GM19239 (cell line): Measurements from ENCODE around the gene RAD51B.
A peak's percentile ranks its signal among the peaks of the same experiment; 100 is the strongest.

Experiments
- DNase-seq: peaks from one replicate; pipeline ENCODE4 v3.0.0; 2011; ENCODE audit warnings: low spot score; ENCODE audit not compliant: insufficient read length
- FAIRE-seq: peaks from 2 replicates; lab custom pipeline; 2011; peaks lifted over from hg19 to GRCh38; lab: Jason Lieb, UNC

The RAD51B gene

DNA sequence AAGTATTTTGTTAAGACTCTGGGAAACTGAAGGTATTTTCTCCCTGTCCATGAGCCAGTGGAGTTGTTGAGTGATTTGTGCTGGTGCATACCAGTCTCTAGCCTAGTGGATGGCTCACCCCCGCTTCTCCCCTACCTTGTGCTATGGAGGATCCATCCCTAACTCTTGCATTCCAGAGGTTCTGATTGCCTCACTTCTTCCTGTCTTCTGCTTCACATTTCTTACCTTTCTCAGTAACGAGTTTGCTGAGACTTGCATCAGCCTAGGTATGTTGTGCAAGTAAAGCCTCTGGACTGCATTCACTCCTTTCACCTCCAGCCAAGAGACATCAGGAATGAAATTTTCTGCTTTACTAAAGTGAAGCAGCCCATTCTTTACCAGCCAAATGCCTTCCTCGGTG, 581.7 kb downstream of the RAD51B start:
- DNase-seq (no peak), FAIRE-seq (no peak)

DNA sequence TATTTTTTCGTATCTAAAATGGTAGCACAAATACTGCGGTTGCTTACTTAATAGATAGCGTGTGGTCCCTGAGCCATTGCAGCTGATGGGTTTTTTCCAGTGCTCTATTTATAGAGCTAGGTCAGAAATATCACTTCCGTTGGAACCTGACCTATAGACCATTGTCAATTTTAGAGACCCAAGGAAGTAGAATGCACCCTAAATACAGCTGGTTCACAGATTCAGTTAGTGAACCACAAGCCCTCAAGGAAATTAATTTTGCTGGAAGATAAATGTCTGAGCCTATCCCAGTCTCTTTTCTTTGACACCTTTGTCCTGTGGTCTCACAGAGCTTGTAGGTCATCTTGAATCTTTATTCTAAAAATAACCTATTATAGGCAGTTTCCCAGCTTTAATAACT, 582.3 kb downstream of the RAD51B start:
- peak; percentile 98 for FAIRE-seq
- peak; percentile 42 for DNase-seq

DNA sequence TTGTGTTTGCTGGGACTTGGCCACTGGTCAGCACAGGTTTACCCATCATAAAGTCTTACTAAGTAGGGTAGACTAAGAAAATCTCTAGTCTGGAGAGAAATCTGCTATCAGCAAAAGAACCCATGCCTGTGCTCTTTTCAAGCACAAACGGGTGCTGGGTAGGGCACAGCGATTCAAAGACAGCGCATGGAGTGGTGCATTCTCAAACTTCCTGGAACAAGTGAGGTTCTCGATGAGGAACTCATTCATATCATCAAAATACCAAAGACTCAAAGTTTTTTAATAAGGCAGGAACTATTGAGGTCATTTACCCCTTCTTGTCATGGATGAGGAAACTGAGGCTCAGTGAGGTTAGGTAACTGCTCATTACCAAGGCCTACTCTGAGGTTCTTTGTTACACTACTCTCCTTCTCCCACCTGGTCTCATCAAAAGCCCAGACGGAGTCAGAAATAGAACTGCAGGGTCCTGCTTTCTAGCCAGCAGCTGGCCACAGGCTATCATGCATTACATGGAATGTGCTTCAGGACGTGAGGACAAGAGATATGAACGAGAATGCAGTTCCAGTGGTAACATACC, 583.0 kb downstream of the RAD51B start:
- FAIRE-seq = no peak
- no peak for DNase-seq

DNA sequence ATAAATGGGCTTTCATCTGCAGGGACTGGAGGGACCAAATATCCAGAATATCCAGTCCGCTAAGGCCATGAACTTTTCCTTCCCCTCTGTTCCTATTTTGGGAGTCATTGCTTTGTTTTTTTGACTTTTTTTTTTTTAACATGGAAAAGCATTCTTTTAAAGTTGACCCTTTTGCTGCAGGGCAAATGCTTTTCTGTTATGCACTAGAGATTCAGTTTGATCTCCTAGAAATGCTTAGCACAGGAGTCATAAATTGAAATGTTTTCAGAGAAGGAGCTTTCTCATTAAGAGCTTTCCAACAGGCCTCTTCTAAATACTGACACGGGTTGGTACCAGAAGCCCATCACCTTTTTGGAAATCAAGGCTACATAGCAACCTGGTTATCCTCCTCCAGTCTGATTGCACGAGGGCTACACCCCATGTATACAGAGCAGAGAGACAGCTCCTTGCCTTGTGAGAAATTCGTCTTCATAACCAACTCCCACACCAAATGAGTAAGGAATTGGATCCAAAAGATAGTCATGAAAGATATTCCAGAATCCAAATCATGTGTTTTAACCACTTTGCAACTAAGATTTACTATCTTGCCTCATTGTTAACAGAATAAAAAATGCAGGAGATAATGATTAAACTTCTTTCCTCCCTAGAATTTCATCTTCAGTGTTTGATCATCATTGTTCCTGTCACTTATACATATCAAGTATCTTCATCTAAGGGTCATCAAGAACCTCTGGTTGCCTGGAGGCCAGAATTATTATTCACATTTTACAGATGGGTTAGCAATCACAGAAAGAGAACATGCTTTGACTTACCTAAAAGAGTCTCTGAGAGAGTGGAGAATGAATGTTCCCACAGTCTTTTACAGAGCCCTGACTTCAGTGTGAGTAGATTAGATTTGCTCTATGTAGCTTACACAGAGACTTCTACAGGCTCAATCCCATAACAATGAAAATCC, 583.9 kb downstream of the RAD51B start:
- no peak for DNase-seq
- FAIRE-seq = peak; percentile 40

DNA sequence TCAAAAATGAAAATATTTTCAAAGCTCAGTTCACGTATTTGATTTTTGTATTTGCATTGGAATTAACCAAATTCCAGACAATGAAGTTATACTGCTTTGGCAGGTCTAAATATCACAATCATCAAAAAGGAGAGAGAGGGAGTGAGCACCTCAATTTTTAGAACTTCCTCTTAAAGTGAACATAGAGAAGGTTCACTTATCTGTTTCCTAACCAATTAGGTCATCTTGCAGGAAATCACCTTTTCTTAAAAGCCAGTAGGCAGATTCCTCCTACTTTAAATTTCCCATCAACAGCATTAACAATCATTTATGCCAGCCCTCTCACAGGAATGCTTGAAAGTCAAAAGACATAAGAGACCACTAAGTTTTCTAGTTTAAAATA, 584.6 kb downstream of the RAD51B start:
- FAIRE-seq (peak; percentile 51), DNase-seq (no peak)

DNA sequence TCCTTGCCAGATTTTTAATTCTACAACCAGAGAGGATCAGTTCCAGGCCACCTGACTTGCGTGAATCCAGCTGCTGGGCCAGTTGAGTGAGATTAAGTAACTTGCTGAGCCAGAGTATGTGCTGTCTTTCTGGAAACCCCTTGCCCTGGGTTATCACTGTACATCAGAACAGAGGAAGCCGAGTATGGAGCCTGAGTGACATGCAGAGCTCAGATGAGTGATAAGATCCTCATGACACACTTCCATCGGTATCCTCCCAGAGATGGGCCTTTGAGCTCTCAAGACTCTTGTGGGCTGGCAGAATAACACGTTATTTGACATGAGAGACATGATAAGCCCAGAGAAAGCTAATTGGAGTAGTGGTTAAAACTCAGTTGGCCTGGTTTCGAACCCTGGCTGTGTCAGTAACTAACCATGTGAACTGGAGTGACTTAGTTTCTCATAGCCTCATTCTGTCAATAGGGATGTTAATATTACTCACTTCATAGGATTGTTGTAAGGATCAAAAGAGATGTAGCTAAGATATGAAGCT, 585.1 kb downstream of the RAD51B start:
- FAIRE-seq (peak; percentile 83), DNase-seq (no peak)

DNA sequence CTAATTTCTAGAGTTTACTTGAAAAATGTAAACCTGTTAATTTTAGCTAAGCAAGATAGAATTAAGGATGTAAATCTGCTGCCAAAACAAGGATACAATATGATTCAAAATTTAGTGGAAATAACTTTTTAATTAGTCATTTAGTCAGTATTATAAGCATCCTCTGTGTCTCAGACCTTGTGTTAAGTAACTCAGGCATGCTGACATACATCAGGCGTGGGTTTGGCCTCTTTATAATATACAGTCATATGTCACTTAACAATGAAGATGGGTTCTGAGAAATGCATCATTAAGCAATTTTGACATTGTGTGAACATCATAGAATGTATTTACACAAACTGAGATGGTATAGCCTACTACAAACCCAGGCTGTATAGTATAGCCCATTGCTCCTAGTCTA, 586.4 kb downstream of the RAD51B start:
- peak; percentile 55 for FAIRE-seq
- DNase-seq = no peak

DNA sequence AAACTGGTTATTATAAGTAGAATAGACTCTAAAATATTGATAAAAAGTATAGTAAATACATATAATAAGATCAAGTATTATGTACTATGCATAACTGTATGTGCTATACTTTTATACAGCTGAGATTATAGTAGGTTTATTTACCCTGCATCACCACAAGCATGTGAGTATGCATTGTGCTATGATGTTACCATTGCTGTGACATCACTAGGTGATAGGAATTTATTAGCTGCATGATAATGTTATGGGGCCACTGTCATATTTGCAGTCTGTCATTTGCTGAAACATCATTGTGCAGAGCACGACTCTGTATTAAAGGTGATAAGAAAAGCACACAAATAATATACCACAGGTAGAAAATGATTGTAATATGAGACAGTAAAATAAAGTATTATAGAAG, 587.7 kb downstream of the RAD51B start:
- no peak for FAIRE-seq
- DNase-seq = no peak

DNA sequence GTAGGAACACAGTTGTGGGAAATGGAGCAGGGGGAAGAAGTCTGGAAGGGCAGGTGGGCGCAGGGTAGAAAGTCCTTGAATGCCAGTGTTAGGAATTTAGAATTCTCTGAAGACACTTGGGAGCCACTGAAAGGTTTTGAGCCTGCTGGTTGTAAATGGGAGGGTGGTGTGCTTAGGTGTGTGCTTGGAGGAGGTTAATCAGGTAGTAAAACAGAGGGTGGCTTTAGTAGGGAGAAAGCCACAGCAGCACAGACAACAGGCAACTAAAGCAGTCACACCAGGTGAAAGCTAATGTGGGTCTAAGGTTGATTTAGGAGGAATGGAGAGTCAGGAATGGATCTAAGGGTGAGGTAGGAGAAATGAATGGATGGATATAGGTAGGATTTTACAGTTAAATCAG, 588.2 kb downstream of the RAD51B start:
- FAIRE-seq = peak; percentile 59

DNA sequence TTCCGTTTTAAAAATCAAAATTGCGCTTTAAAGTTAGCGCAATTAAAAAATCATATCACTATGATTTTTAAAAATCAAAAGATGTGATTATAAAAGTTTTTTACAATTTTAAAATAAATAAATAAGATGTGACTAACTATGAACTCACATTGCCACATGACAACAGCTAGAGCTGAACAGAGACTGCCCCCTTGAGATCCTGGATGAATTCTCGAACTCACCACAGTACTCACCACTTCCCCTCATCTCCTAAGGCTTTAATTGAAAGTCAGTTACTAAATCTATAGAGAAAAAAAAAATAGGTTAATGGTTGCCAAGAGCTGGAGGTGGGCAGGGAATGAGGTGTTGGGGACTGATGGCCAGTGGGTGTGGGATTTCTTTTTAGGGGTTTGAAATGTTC, 589.1 kb downstream of the RAD51B start:
- DNase-seq (no peak), FAIRE-seq (no peak)

More for the DNA sequence above, 588.2 kb downstream of the RAD51B start:
- DNase-seq = no peak

DNA sequence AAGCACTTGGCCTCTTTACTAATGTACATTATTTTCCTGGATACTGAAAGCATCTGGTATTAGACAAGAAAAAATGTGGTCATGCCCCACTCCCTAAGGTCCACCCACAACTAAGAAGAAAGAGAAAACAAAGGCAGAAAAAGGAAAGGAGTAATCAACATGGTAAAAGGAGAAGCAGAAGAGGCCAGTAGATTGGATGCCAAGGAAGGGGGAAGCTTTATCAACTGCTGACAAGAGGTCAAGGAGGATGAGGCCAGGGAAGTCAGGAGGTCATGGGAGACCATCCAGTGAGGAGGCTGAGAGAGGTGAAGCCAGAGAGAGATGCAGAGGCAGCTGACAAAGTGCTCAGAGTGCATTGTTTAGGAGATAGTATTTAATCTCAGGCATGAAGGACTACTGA, 589.8 kb downstream of the RAD51B start:
- FAIRE-seq = no peak
- DNase-seq = no peak

DNA sequence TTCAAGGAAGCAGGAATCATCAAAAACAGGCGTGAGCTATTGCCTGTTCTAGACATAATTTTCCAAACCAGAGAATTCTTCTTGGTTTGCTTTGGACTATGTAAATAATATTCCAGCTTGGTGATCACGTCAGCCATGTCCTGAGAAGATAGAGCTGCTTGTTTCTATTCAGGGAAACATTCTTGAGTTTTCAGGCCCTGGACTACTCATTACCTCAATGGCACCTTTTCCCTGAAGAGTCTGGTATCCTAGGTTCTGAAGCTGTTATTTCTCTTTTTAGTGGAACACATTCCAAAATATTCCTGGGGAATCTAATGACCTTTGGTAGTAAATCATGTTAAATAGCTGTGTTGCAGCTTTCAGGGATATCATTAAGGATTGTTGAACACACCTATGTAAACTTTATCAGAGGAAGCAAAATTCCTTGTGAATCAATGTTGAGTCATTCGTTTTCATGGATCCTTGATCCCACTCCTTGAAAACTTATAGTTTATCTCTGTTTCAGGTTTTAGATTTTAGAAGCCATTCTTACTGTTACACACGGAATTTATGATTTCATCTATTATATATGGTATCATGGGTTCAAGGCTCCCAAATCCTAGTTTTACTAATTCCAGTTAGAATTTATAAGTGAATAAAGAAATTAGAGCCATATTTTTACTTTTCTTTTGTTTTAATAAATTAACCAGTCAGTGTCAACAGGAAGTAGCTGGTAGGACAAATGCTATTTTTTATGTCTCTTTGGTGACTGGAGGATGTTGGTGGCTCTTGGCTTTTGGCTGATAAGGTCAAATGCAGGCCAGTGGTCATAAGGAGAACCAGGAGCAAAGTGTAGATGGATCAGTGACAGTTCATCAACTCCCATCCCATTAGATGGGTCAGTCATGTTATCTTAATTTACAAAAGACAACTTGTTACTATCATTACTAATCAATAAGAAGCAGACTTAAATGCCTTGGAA, 593.2 kb downstream of the RAD51B start:
- no peak for DNase-seq
- FAIRE-seq = no peak

DNA sequence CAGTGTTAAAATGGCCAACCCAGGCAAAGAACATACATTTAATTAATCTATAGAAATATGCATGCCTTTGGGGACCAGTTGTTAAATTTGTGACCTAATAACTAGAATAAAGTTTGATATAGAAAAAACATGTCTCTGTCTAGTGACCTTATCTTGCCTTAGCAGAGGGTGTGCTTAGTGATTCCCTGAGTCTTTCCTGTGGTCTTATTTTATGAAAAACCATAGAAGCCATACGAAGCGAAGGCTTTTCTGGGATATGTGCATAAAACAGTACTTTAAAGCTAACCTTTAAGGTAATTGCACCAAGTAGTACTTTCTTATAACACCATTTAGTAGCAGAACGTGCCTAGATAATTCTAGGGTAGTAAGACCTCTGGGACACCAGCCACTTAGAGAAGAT, 593.9 kb downstream of the RAD51B start:
- no peak for DNase-seq
- no peak for FAIRE-seq

DNA sequence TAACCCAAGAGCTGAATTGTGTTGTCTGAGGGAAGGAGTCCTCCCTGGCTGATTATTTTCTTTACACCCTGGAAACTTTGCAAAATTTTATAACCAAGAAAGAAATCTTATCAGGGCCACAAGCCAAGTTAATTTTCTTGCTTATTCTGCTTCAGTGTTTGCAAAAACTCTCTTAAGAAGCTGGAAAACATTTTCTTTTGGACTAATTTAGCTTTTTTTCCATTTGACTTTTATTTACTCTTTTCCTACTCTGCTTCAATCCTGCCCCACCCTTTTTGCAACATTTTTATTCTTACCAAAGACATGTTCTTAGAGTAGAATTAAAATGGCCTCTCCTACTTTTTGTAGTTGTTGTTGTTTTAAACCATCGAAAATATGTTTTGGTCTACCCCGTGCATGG, 594.5 kb downstream of the RAD51B start:
- DNase-seq (no peak), FAIRE-seq (no peak)

DNA sequence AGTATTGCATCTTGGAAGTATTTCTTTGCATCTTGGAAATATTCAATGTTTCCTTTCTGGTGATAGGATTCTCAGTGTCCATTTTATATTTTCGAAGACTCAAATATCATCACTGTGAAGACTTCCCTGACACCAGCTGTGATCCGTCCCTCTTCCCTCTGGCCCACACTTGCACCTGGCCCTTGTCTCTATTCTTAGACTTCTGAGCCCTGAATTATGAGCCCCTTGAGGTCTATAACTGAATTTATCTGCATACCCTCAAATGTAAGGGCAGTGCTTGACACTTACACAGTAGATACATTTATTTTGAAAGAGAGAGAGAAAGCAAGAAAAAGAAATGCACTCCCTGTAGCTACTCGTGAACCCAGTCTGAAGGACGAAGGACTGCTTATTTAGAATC, 596.6 kb downstream of the RAD51B start:
- DNase-seq = no peak
- no peak for FAIRE-seq

DNA sequence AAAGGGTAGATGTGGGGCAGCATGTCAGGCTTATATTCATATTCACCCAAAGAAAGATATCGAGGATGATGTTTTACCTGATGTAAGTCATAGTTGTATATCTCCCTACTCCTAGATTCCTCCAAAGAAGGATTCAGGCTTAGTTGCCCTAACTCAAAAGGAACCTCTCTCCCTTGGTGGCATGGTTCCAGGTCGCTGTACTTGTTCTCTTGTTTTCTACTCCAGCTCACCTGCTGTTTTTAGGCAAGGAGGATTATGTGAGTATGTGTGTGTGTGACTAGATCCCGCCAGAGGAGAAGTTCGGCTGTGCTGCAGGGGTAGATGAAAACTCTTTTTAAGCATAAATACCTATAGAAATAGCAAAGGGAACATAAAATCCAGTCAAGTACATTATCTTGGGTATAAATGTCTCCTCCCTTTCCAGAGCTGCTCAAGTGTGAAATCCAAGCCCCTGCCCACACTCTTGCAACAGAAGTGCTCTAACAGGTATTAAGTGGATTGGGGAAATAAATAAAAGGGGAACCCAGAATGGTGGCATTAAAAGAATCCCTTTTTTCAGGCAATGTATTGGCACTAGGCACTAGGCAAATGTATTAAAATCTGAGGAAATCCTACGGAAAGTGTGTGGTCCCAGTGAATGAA, 597.6 kb downstream of the RAD51B start:
- FAIRE-seq (no peak), DNase-seq (no peak)

DNA sequence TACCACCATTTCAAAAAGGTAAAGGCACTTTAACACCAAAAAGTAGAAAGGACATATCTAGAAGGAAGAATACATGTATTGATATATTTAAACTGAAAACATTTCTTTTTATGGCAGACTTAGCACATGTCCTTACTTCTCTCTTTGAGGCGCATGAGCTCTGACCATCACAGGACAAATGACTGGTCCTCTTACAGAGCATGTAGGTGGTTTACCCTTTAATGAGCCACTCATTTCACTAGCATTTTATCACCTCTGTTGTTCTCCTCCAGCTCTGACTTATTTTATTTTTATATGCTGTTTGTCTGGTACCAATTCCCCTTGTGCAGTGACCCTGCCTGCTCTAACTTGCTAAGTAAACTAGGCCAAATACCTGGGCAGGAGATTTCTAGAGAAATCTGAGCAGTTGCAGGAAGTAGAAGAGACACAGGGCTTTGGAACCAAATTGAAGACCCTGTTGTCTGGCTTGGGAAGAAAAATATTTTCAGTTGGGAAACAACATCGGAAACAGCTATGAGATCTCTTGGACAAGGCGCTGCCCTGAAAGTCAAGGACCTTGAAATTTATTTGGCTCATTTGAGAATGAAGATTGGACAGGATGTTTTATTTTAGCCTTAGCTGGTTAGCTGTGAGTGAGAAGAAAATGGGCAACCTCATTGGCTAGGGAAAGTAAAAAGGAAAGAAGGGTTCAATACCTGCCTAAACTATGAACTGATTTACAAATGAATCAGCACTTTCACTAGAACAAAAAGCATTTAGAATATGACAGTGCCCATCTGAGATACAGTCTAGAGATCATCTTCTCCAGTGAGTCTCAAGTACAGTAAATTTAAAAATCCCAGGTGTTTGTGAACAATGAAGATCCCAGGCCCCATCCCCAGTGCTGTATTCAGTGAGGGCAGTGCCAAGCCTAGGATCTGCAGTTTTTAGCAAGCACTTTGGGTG, 598.9 kb downstream of the RAD51B start:
- FAIRE-seq = peak; percentile 66
- no peak for DNase-seq

DNA sequence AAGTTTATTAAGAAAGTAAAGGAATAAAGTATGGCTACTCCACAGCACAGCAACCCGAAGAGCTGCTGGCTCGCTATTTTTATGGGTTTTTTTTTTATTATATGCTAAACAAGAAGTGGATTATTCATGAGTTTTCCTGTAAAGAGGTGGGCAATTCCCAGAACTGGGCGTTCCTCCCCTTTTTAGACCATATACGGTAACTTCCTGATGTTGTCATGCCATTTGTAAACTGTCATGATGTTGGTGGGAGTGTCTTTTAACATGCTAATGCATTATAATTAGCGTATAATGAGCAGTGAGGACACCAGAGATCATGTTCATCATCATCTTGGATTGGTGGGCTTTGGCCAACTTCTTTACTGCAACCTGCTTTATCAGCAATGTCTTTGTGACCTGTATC, 600.8 kb downstream of the RAD51B start:
- FAIRE-seq (no peak), DNase-seq (no peak)

DNA sequence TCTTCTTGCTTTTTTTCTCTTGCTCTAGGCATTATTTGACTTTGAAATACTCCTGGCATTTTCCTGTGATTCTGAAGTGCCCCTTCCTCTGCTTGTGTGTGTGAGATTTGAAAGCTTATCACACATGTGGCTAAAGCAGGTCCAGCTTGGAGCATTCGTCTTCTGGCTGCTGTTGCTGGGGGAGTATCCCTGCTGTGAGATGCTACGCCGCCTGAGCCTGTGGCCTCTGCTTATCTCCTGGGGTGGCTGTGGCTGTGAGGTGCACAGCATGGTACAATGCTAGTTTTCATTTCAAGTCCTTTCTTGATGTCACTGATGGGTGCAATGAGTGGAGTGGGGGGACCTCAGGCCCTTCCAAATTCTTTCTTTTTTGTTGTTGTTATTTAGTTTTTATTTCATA, 601.5 kb downstream of the RAD51B start:
- no peak for FAIRE-seq
- DNase-seq = no peak
